ENCODE data around the gene PCDHGA9.
"Not testable (repeated sequence)": the region's sequence is repeated elsewhere in the genome, so short reads cannot be mapped to it uniquely, and the experiment has no call there.

PCDHGA9 gene

GRCh38 chr5:141403387-141403786 lies 809 bp downstream of the PCDHGA9 start:
- no peak overlapping the region for H3K4me3 ChIP-seq (ENCODE audit: control insufficient read depth, low read depth, low read length)
- DNase-seq (ENCODE audit: low read depth) = no peak
- TF ChIP-seq, protein P1, sequence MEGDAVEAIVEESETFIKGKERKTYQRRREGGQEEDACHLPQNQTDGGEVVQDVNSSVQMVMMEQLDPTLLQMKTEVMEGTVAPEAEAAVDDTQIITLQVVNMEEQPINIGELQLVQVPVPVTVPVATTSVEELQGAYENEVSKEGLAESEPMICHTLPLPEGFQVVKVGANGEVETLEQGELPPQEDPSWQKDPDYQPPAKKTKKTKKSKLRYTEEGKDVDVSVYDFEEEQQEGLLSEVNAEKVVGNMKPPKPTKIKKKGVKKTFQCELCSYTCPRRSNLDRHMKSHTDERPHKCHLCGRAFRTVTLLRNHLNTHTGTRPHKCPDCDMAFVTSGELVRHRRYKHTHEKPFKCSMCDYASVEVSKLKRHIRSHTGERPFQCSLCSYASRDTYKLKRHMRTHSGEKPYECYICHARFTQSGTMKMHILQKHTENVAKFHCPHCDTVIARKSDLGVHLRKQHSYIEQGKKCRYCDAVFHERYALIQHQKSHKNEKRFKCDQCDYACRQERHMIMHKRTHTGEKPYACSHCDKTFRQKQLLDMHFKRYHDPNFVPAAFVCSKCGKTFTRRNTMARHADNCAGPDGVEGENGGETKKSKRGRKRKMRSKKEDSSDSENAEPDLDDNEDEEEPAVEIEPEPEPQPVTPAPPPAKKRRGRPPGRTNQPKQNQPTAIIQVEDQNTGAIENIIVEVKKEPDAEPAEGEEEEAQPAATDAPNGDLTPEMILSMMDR (conservative IDR thresholded peaks at IDR 0.05; ENCODE audit: control insufficient read depth, insufficient read depth, low read depth, low read length) = no peak

- TF ChIP-seq, protein P1 (conservative IDR thresholded peaks at IDR 0.05; ENCODE audit: control insufficient read depth, insufficient read depth, low read depth, low read length) = peak; percentile 66
- DNase-seq (ENCODE audit: low read depth) = peak; percentile 59
- peak within 1 kb of the TSS; percentile 35 for H3K4me3 ChIP-seq (ENCODE audit: control insufficient read depth, low read depth, low read length)
Observed at GRCh38 chr5:141407790-141408505, 5.4 kb downstream of the PCDHGA9 start, which contains the start of gene PCDHGB6. Gene PCDHGB6, plus strand, starts transcription at chr5:141408021. Its CDS starts 182 bp downstream, at chr5:141408203.

DNA sequence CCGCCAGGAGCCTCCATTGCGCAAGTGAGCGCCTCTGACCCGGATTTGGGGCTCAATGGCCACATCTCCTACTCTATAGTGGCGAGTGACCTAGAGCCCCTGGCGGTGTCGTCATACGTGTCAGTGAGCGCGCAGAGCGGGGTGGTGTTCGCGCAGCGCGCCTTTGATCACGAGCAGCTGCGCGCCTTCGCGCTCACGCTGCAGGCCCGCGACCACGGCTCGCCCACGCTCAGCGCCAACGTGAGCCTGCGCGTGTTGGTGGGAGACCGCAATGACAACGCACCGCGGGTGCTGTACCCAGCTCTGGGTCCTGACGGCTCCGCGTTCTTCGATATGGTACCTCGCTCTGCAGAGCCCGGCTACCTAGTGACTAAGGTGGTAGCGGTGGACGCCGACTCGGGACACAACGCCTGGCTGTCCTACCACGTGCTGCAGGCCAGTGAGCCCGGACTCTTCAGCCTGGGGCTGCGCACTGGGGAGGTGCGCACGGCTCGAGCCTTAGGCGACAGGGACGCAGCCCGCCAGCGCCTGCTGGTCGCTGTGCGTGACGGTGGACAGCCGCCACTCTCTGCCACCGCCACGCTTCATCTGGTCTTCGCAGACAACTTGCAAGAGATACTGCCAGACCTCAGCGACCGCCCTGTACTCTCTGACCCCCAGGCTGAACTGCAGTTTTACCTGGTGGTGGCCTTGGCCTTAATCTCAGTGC lies 7.2 kb downstream of the PCDHGA9 start:
- H3K4me3 ChIP-seq (ENCODE audit: control insufficient read depth, low read depth, low read length) = no peak overlapping the region
- TF ChIP-seq, protein P1 (conservative IDR thresholded peaks at IDR 0.05; ENCODE audit: control insufficient read depth, insufficient read depth, low read depth, low read length) = no peak
- no peak for DNase-seq (ENCODE audit: low read depth)

GRCh38 chr5:141411575-141411974 lies 9.0 kb downstream of the PCDHGA9 start:
- TF ChIP-seq, protein P1 (conservative IDR thresholded peaks at IDR 0.05; ENCODE audit: control insufficient read depth, insufficient read depth, low read depth, low read length) = no peak
- no peak overlapping the region for H3K4me3 ChIP-seq (ENCODE audit: control insufficient read depth, low read depth, low read length)
- DNase-seq (ENCODE audit: low read depth) = no peak

- peak; percentile 80 for DNase-seq (ENCODE audit: low read depth)
- H3K4me3 ChIP-seq (ENCODE audit: control insufficient read depth, low read depth, low read length) = peak within 1 kb of the TSS; percentile 58
- TF ChIP-seq, protein P1 (conservative IDR thresholded peaks at IDR 0.05; ENCODE audit: control insufficient read depth, insufficient read depth, low read depth, low read length) = peak; percentile 76
Observed at GRCh38 chr5:141412854-141413539, 10.4 kb downstream of the PCDHGA9 start, which contains the start of gene PCDHGA10. Gene PCDHGA10, plus strand, starts transcription at chr5:141412987. Its CDS starts 189 bp downstream, at chr5:141413176.

DNA sequence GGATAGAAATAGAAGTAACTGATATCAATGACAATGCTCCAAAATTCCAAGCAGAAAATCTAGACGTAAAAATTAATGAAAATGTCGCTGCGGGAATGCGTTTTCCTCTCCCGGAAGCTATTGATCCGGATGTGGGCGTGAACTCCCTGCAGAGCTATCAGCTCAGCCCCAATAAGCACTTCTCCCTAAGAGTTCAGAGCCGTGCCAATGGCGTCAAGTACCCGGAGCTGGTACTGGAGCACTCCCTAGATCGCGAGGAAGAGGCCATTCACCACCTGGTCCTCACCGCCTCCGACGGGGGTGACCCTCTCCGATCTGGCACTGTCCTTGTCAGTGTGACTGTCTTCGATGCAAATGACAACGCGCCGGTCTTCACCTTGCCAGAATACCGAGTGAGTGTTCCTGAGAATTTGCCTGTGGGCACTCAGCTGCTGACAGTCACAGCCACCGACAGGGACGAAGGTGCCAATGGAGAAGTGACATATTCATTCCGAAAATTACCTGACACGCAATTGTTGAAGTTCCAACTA lies 11.0 kb downstream of the PCDHGA9 start:
- peak overlapping the region; percentile 58 for H3K4me3 ChIP-seq (ENCODE audit: control insufficient read depth, low read depth, low read length)
- TF ChIP-seq, protein P1 (conservative IDR thresholded peaks at IDR 0.05; ENCODE audit: control insufficient read depth, insufficient read depth, low read depth, low read length) = no peak
- no peak for DNase-seq (ENCODE audit: low read depth)

DNA sequence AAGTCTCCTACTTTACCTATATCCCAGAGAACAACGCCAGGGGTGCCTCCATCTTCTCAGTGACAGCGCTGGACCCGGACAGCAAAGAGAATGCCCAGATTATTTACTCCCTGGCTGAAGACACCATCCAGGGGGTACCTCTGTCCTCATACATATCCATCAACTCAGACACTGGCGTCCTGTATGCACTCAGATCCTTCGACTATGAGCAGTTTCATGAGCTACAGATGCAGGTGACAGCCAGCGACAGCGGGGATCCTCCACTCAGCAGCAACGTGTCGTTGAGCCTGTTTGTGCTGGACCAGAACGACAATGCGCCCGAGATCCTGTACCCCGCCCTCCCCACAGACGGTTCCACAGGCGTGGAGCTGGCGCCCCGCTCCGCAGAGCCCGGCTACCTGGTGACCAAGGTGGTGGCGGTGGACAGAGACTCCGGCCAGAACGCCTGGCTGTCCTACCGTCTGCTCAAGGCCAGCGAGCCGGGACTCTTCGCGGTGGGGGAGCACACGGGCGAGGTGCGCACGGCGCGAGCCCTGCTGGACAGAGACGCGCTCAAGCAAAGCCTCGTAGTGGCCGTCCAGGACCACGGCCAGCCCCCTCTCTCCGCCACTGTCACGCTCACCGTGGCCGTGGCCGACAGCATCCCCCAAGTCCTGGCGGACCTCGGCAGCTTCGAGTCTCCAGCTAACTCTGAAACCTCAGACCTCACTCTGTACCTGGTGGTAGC lies 12.1 kb downstream of the PCDHGA9 start:
- not testable (repeated sequence) for H3K4me3 ChIP-seq (ENCODE audit: control insufficient read depth, low read depth, low read length); DNase-seq (ENCODE audit: low read depth)

GRCh38 chr5:141415275-141415618 lies 12.7 kb downstream of the PCDHGA9 start:
- DNase-seq (ENCODE audit: low read depth); H3K4me3 ChIP-seq (ENCODE audit: control insufficient read depth, low read depth, low read length): not testable (repeated sequence)
